VCaP (cell line): Measurements from ENCODE around the gene NHSL2.

Experiments used
- H3K27ac ChIP-seq: fragments of 450-650 bp; 2 replicates; pipeline ENCODE4 v1.5.1; 2017
- CTCF ChIP-seq: fragments of 450-650 bp; conservative IDR thresholded peaks from 2 replicates; pipeline ENCODE4 v1.5.1; 2017; ENCODE audit warnings: mild to moderate bottlenecking, moderate library complexity

NHSL2 gene

DNA sequence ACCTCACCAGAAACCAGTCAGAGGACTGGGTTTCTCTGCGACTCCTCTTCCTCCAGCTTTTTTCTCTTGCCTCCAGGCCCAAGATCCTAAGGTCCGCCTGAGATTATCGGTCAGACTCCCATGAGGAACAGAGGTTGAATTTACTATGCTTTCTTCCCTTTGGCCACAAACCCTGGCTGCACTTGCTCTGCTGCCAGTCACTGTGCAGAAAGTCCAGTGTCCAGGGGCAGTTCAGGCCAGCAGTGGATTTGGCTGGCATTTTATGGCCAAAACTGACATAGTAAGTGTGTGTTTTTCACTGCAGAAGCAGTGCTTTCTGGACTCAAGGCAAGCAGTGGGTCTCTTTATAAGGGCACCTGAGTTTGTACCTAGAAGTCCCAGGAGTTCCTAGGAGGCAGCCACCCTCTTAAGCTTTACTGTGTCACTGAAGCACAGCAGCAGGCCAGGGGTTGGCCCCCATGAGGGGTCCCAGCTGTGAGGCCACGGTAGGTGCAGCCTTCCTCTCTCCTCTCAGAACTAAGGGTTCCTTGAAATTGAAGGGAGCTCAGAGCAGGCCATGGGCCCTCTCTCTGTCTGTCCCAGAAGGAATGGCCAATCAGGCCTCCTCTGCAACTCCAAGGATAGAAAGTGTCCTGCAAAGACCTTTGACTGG, 217.7 kb downstream of the NHSL2 start:
- TF ChIP-seq CTCF = no peak
- H3K27ac ChIP-seq = no peak overlapping the region

GRCh38 chrX:72128881-72129280, 218.2 kb downstream of the NHSL2 start:
- no peak; the same call in 1 of the 2 replicates for TF ChIP-seq CTCF
- H3K27ac ChIP-seq = no peak overlapping the region

DNA sequence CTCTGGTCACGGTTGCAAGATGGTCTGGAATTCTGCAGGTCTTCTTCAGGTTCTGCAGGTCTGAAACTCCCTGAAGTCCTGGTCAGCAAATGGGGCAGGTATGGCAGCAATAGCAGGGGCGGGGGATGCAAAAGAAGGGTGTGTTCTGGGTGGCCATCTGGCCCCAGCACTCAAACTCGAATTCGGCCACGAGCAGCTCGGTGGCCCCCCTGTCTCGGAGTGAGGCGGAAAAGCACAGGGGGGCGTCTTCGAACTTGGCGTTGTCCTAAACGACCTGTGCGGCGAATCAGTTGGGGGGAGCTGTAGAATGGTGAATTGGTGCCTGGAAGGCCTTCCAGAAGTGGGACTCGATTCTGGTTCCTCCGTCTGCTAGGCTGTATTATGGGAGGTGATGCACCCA, 219.0 kb downstream of the NHSL2 start:
- no peak overlapping the region for H3K27ac ChIP-seq
- TF ChIP-seq CTCF = no peak

GRCh38 chrX:72130156-72130761, 219.6 kb downstream of the NHSL2 start:
- TF ChIP-seq CTCF = no peak
- no peak overlapping the region for H3K27ac ChIP-seq

- no peak overlapping the region for H3K27ac ChIP-seq
Measured at GRCh38 chrX:72130762-72131250, 220.2 kb downstream of the NHSL2 start.

DNA sequence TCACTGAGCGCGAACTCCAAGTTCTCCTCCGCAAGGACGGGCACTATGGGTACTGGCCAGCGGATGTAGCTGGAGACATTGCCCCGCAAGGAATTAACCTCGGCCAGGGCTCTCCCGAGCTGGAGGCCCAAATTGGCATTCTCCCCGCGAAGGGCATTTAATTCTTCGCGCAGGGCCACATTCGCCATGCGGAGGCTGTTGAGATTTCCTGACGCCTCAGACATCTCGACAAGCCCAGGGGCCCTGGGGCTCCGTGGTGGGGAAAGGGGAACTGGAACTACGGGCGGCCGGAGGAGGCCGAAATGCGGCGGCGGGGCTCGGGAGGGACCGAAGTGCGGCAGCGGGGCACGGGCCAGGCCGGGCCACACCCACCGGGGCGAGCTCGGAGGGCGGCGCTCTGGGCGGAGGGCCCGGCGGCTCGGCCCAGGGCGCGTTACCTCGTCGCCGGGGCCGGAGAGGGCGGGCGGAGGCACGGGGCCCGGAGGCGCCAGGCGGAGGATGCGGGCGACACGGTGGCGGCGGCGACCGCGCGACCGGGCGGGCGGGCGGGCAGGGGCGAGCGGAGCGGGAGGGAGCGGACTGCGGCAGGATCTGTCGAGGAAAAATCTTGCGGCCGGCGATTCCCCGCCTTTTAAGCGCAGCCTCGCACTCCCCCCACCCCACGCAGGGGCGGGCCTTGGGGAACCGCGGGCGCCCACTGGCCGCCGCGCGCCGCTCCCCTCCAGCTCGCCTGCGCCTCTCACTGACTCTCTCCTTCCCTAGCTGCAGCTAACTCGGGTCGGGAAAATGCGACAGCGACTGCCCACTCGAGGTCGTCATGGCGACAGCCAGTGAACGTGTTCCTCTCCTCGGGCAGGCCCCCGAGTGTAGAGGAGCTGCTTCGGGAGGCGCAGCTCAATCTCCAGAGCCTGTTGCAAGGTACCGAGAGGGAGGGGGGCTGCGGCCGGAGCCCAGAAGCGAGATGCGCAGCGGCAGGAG, 221.0 kb downstream of the NHSL2 start, which contains the start of gene RTL5:
Gene RTL5, minus strand, starts transcription at position 599 of the 978 bp plus-strand sequence.
- no peak for TF ChIP-seq CTCF
- H3K27ac ChIP-seq = peak within 1 kb of the TSS; percentile 51; the same call in 1 of the 2 replicates

More at GRCh38 chrX:72130762-72131250, 220.2 kb downstream of the NHSL2 start:
- TF ChIP-seq CTCF = no peak

GRCh38 chrX:72132456-72132855, 221.8 kb downstream of the NHSL2 start:
- no peak for TF ChIP-seq CTCF
- H3K27ac ChIP-seq = peak overlapping the region; percentile 51; the same call in 1 of the 2 replicates
